Body of pancreas (tissue), 4 donors: ENCODE data around the gene SLX9.

Experiments
- CTCF ChIP-seq, 7 experiments: fragments of 450-650 bp in 4 of 7; fragments of 200-600 bp in 3 of 7; sonication (generic) in 3 of 7; IDR thresholded peaks; one replicate each; pipeline ENCODE4 v1.5.1; 2016 to 2019; ENCODE audit warnings: antibody characterized with exemption in 7 of 7
- POLR2A ChIP-seq, 3 donors: fragments of 450-650 bp; IDR thresholded peaks; one replicate each; pipeline ENCODE4 v1.6.1; 2016; ENCODE audit warnings: antibody characterized with exemption in 3 of 3, mild to moderate bottlenecking in 2 of 3

GRCh38 chr21:44955141-44955797, 15.4 kb downstream of the SLX9 start:
- TF ChIP-seq CTCF (IDR thresholded peaks at IDR 0.05) (no peak), POLR2A (IDR thresholded peaks at IDR 0.05) (no peak)
